HG03159 (cell line): ENCODE results near the gene ANG.
"Not testable (repeated sequence)": the region's sequence is repeated elsewhere in the genome, so short reads cannot be mapped to it uniquely, and the experiment has no call there.

Experiments
- ATAC-seq: cut with Tn5 transposase; IDR thresholded peaks from one replicate; pipeline ENCODE4 v1.9.1; 2021; ENCODE audit warnings: mild to moderate bottlenecking, moderate library complexity; ENCODE audit not compliant: unreplicated experiment

Gene ANG

DNA sequence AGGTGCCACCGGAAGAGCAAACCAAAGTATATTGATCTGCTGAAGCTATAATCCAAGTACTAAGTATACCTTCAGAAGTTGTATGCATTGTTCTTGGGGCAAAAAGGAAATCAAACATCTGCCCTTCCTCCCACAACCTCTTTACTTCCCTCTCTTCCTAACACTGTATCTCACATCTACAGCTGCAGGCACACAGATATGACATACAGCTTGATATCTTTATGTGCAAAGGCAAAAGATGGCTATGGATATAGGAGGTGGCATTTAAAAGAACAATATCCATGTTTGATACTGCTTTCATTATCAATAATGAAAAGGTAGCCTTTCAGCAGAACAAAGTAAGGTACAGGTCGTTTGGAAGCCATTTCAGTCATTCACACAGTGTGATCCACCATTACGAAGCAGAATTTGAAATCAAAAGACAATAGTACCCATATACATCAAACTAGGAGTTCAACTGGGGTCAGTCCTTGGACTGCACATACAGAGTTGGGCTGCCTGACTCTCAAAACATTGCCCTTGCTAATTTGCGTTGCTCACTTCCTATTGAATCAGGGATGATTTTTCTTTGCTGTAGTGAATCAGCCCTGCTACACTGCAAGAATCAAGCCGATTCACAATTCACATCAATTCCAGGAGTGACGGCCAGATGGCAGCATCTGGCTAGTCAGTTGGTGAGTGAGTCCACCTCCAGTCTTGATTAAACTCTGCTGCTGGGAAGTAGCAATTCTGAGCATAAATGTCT is 8.9 kb downstream of the ANG start:
- ATAC-seq: no peak

DNA sequence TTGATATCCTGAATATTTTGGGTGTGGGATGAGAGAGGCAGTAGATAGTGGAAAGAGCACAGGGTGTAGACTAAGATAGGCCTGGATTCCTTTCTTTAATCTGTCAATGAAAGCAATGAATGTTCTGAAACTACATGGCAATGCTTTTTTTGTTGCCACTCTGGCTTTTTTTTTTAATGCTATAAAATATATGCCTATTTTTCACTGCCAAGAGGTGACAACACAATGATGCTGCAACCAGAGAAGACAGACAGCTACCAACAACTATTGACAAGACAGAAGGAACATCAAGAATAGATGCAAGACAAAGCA is 9.4 kb downstream of the ANG start:
- ATAC-seq: no peak

DNA sequence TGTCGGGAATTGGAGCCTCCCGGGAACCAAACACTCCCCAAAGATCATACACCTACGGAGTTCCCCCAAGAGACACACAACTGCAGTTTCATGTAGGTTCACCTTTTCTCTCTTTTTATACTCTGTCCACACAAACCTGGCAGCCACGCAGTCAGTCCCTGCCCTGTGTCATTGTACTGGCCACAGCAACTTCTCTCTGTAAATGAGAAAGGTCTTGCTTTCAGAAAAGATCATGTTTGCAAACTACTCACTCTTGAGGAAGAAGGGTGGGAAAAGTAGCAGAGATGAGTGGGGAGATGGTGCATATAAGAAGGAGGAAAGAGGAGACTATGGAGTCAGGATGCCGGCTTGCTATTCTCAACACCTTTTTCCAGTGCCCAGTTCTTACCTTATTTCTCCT is 10.4 kb downstream of the ANG start:
- no peak for ATAC-seq

GRCh38 chr14:20699931-20700330 is 11.4 kb downstream of the ANG start:
- ATAC-seq: no peak

GRCh38 chr14:20700965-20701364 is 12.4 kb downstream of the ANG start:
- not testable (repeated sequence) for ATAC-seq

DNA sequence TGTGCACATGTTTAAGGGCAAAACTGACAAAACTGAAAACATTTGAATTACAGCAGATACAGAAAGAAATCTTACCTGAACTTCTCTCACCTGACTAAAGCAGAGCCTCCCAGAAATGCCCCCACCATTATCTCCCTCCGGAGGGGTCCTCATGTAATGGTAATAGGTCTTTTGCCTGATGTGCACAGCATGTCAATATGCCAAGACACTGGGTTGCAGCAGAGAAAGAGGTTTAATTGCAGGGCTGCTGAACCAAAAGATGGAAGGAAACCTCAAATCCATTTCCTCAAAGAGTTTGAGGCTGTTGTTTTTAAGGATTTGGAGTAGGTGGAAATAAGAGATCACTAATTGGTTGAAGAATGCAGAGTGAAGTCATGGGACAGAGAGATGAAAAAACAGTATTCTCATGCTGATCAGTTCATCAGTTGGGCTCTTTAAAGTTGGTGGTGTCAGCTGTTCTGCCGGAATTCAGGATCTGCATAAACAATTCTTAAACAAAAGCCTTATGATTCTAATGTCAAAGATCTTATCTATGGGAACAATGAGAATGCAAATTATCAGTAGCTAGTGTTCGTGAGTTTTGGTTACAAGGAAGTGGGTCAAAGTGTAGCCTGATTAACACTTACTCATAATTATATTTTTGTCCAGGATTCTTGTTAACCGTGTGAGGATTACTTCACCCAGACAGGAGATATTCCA is 18.2 kb downstream of the ANG start:
- ATAC-seq: no peak

- no peak for ATAC-seq
Measured at GRCh38 chr14:20707622-20708021, 19.1 kb downstream of the ANG start.

GRCh38 chr14:20711261-20711660 is 22.7 kb downstream of the ANG start:
- no peak for ATAC-seq

- ATAC-seq: no peak
Measured at GRCh38 chr14:20711685-20712084, 23.1 kb downstream of the ANG start.

DNA sequence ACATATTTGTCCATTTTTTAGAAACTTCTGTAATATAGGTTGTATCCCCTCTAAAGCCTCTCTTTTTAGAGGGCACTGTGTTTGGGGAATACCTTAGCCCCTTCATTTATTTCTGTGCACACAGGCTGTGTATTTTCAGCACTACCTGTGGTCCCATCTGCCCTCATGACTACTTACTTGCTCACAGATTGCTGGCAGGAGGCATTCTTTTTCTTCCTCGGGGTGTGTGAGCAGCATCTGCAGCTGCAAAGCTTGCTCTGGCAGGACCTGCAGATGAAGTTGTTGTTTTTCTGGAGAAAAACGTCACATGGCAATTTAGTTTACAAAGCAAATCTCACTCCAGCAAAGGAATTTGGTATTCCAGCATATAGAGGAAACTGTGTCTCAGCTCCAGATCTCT is 24.3 kb downstream of the ANG start:
- ATAC-seq: no peak

DNA sequence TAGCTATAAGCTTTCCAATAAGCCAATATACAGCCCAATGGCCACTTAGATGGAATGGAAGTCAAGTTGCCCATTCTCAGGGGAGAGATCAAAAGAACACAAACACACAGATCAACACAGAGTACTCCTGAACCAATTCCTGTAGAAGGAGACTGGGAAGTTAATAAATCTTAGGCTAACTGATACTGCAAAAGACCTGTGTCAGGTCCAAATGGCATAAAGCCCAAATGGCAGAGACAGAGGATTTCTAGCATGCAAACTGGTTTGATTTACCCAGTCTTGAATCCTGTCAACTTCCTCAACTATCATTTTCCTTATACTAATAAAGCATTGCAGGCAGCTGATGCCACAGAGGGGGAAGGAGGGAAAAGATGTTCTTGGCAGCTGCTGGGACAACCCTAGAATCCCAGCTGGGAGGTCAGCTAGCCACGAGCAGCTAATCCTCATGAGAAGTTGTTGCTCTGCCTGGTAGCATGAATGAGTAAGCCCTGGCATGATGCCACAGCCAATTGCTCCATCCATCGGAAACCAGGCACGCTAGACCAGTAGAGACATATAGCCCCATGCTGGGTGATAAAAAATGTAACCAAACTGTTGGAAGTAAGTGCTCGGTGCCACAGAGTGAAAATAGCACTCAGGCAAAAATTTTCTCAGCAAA is 26.2 kb downstream of the ANG start:
- ATAC-seq: no peak

- ATAC-seq: no peak
Measured at GRCh38 chr14:20719777-20720176, 31.2 kb downstream of the ANG start.

DNA sequence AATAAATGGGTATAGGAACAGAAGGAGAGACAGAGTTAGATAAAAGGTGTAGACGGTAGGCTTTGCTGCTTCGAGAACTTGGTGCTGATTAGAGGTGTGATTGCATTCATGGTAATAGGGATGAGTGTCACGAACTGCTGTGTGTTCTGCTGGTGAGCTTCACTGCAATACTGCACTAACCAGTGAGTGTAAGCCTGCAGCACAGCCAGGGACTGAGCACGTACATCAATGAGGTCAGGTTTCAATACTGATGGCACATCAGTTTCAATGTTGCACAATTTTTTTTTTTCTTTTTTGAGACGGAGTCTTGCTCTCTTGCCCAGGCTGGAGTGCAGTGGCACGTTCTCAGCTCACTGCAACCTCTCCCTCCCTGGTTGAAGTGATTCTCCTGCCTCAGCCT is 32.2 kb downstream of the ANG start:
- ATAC-seq: no peak

DNA sequence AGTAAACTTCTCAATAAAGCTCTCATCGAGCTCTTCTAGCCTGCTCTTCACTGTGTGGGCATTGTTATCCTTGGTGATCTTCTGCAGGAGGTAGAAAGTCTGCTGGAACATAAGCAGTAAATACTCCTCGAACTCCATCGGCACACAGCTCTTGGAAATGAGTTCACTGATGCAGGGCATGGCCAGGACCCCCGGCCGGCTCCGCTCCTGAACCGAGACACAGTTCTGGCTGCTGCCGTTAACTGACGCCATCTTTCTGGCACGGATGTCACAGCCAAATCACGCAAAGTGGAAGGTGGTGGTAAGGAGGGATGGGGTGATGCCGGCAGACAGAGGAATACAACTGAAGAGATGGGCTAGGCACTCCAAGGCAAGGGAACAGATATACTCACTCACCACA is 33.5 kb downstream of the ANG start:
- ATAC-seq: no peak

DNA sequence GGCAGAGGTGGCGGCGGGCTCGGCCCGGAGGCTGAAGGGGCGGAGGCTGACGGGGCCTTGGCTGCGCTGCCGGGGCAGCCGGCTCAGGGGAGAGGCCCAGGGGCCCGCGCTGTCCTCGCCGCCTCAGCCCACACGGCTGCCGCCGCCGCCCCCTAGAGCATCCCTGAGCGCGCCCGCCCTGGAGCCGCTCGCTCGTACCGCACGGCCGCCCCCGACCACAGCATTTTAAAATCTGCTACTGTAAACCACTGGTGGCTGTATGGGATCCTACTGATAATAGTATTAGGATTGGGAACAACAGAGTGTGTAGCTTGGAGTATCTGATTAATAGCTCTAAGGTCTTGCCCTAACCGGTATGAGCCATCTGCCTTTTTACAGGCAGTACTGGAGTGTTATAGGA is 34.9 kb downstream of the ANG start:
- ATAC-seq: no peak

DNA sequence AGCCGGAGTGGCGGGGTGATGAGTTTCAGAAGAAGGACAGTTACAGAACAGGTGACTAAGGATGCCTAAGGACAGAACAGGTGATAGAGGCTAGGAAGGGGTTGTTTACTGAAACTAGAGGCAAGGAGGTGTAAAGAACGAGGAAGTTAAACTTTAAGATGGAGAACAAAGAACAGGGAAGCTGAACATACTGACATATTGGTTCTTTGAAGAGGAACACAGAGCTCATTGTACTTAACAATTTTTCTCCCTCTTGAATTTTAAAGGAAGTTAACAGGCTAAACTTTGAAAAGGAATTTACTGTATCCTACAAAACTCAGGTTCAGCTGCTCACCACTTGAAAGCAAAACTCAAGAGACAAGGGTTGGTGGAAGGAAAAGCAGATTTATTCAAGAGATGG is 37.6 kb downstream of the ANG start:
- ATAC-seq: not testable (repeated sequence)

DNA sequence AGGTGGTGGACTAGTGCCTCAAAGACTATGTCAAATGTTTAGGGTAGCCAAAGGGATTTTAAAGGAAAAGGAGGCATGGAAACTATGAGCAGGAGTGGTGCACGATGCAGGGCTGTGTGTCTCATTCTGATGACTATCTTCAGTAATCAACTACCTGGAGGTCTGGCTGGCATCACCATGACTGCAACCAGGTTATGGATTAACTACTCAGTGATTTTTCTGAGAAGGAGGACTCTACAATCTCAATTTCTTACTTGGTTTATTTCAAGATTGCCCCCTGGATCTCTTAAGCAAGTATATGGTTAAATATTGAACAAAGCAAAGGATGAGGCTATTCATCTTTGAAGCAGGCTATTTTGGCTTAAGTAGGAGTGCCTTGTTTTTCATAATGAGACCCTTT is 38.0 kb downstream of the ANG start:
- ATAC-seq: no peak

DNA sequence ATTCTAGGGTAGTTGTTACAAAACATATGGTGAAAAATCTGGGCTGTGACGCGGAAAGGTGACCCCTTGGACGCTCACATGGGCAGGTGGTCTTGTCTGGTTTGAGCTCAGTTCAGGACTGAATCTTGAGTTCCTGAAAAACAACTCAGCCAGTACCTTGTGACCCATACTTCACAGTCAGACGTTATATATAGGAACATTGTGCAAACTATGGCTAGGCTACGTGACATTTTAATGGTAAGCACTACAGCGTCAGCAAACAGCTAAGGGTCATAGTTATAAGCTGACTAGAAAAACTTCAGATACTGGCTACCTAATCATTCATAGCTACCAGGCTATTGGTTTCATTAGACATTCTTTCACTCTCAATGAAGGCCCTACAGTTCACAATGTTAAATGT is 42.3 kb downstream of the ANG start:
- no peak for ATAC-seq

GRCh38 chr14:20732477-20732876 is 43.9 kb downstream of the ANG start:
- ATAC-seq: no peak

GRCh38 chr14:20732979-20733635 is 44.5 kb downstream of the ANG start:
- ATAC-seq: no peak

DNA sequence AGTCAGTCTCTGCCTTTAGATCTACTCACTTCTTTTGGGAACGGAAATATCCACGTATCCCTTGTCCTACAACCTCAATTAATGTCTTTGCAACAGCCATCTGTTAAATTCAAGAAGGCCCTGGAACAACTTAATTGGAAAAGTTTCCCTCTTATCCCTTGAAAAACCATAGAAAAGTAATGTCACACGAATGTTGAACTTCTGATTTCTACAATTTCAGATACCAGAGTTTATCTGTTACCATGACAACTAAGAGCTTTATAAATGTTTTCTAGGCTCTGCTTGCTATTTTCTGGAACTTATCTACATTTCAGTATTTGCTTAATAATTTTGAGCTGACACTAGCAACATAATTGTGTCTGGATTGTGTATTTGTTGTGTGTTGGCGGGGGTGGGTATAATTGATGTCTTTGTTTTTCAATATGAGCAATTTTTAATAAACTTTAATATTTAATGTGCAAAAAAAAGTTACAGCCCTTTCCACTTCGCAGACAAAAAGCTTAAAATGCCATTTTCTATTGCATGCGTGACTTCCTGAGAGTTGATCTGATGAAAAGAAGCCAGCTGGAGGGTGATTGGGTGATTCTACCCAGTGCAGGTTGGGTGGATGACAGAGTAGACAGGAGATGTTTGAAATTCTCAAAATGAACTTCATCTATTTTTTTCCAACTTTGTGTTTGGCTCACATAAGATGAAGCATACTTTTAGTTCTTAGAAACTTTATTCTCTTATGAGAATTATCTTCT is 45.3 kb downstream of the ANG start:
- no peak for ATAC-seq
